Suppressor macrophage (primary cell): ENCODE measurements around the gene FOXO6.
A peak's percentile ranks its signal among the peaks of the same experiment; 100 is the strongest.

Experiments used
- DNase-seq, 4 experiments: peaks; one replicate each; pipeline ENCODE4 v3.0.0-alpha.2; 2020 to 2022

The FOXO6 gene

DNA sequence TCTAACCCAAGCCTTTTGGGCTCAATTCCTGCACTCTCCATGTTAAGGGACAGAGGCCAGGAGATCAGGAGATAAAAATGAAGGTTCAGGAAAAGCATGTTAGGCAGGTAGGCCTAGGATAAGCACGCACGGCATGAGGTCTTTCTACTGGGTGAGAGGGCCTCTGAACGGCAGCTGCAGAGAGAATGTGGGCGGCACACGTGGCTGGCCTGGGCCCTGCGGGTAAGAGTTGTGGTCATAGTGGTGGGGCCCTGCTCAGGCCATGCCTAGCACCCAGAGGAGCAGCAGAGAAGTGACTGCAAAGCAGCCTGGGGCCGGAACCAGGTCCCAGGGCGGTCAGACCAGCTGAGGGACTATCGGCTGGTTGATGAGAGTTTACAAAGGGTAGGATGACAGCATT lies 7.5 kb upstream of the FOXO6 start:
- peak in 1 of 4 experiments; percentile 26 for DNase-seq

DNA sequence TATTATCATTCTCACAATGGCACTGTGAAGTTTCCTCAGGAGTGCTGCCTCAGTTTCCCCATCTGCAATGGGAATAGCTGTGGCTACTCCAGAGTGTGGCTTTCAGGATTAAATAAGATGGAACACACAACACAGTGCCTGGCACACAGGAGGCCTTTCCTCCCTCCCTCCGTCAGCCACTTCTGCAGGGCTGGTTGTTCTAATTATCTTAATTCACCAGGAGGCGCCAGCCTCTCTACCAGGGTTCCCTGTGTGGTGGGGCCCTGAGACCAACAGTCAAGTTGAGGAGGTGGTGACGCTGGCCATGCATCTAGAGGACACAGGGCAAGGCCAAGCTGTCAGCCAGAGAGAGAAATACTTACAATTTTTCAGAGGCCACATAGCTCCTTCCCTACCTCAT lies 6.3 kb upstream of the FOXO6 start:
- DNase-seq = no peak

DNA sequence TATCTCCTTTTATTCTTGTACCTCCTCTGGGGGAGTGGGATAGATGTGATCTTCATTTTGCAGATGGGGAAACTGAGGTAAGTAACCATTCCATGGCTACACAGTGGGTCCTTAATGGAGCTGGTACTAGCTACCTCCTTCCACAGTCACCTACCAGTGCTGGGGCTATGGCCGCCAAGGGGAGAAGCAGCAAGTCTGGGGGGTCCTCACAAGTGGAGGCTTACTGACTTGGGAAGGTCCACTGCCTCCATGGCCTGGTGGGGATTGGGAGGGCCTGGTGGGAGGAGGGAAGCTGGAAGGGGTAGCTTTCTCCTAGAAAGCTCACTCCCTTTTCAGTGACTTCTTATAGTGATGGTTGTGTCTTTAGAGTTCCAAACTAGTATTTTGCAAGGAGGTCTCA lies 5.9 kb upstream of the FOXO6 start:
- DNase-seq = no peak

DNA sequence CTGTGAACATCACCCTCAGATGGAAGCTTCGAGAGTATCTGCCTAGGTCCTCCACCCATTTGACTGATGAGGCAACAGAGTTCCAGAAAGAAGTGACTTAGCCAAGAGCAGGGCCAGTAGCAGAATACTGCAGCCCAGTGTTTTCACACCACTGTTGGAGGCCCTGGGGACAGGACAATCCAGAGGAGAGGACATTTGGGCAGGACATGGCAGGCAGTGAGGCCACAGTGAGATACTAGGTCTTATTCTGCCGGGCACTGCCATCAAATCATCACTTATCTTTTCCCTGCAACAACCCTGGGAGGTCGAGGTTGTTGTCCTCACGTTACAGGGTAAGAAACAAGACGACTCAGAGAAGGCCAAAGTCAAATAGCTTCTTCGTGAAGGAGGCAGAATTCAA lies 5.5 kb upstream of the FOXO6 start:
- DNase-seq = no peak

DNA sequence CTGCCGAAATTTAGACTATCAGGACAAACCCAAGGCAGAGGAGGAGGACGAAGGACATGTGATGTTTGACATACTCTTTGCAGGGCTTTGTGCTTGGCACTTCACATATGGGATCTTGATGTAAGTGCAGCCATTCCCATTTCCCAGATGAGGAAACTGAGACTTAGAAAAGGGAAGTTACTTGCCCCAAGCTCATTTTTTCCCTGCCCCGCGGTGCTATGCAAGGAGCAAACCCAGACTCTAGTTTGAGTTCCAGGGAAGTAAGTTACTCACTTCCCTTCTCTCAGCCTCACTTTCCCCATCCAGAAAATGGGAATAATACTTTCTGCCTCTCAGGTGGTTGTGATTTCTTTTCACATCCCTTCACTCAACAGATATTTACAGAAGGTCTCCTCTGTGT lies 4.5 kb upstream of the FOXO6 start:
- no peak for DNase-seq

DNA sequence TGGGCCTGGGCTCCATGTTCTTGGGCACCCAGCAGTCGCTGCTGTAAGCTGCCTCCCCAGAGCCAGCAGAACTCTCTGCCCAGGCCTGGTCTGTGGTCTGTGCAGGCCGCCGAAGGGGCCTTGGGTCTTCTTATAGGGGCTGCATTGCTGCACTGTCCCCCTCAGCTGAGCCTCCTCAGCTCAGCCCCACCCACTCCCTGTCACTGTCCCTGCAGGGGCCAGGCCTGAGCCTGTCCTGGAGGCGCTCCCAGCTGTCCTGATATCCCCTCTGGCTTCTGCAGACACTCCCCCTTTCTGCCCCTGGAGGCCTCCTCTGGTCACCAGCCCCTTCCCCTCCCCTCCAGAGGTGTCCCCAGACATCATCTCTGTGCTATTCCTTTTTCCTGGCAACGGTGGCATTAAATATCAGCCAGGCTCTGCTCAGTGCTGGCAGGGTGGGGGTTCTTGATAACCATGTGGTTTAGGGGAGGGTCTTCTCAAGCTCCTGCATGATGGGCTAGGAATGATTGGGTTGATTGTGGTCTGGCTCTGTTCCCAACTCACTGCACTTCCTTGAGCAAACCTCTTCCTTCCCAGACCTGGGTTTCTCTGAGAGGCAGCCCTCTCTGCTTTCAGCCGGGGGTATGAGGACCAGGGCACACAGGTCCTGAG lies 3.7 kb upstream of the FOXO6 start:
- DNase-seq = no peak

DNA sequence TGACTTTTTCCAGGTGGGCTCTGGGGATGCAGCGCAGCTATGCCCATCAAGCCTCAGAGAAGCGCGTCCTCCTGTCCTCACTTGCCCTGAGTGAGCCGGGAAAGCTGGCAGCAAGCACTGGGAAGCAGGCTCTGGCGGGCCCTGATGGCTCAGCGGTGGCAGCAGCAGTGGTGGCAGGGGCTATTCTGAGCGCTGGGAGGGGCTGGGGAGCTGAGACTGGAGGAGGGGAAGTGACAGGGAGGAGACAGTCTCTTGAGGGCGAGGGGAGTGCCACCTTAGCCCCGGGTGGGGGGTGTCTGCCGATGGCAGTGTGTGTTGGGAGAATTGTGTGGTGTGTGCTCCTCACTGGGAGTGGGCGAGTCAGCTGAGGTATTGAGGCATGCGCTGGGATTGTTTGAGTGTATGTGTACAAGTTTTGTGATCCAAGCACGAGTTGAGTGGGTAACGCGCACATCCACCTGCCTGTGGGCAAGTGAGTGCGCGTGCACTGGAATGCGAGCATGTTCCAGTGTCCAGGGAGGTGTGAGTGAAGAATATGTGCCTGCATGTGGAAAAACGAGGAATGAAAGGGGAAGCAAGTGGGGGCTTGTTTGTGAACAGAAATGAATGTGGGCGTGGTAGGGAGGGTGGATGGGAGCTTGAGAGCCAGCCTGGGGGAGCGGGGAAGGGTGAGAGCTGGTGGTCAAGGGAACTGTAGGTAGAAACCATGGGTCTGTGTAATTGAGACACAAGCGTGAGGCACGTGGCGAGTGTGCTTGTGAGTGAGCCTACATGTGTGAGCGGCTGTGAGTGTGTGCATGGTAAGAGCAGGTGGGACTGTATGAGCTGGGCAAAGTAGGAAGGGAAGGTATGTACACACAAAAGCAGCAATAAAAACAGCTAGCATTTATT lies 2.9 kb upstream of the FOXO6 start:
- DNase-seq = peak in 1 of 4 experiments; percentile 19

DNA sequence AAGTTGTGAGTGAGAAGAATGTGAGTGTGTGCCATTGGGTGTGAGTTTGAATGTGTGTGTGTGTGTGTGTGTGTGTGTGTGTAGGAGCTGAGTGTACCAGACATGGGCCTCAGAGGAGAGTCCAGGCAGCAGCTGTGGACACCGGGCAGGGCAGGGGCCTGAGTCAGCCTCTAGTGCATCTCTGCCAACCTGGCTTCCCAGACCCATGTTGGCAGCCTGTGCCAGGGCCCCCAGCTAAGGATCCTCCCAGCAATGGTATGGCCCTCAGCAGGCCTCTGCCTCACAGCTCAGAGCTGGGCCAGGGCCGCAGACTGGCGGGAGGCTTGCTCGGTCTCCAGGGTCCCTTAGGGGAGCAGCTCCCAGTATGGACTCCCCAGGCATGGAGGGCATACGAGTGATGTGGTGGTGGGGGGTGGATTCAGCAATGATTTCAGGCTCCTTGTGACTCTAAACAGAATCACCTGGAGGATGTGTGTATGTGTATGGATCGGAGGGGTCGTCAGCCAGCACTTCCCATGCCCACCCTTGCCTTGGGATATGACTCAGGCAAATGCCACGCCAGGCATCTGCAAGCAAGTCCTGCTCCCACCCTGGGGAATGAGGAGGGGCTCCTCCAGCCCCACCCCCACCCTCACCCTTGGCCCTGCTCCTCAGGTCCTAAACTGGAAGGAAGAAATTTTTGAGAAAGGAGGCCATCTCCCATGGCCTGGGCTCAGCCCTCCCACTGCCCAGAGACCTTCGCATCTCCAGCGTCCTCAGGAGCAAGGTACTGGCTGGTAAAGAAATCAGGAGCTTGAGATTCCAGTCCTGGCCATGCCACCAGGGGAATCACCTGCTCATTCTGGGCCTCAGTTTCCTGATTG lies 1.8 kb upstream of the FOXO6 start:
- DNase-seq = no peak

DNA sequence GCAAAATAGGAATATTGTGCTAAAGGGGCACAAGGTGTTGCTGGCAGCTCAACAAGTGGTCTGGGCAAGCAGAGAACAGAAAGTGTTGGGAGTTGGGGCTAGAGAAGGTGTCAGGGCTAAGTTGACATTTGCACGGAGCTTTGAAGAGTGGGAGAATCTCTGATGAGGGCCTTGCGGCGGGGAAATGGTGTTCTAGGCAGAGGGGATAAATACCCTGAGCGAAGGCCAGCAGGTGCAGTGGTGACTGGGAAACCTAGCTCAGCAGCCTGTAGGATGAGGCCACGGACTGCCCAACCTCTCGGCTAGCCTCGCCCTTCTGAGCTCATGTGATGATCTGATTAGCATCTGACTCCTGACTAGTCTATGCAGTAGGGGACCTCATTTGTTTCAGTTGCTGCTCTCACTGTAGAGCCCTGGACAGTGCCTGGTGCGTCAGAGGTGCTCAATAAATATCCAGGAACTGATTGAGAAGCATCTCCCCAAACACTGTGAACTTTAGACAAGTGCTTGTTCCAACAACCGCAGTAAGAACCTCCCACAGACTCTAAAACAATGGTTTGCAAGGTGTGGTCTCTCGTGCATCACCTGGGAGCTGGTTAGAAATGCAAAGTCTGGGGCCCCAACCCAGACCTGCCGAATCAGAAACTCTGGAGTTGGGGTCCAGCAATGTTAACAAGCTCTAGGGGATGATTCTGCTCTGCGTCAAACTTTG lies 1.0 kb upstream of the FOXO6 start:
- DNase-seq = no peak

DNA sequence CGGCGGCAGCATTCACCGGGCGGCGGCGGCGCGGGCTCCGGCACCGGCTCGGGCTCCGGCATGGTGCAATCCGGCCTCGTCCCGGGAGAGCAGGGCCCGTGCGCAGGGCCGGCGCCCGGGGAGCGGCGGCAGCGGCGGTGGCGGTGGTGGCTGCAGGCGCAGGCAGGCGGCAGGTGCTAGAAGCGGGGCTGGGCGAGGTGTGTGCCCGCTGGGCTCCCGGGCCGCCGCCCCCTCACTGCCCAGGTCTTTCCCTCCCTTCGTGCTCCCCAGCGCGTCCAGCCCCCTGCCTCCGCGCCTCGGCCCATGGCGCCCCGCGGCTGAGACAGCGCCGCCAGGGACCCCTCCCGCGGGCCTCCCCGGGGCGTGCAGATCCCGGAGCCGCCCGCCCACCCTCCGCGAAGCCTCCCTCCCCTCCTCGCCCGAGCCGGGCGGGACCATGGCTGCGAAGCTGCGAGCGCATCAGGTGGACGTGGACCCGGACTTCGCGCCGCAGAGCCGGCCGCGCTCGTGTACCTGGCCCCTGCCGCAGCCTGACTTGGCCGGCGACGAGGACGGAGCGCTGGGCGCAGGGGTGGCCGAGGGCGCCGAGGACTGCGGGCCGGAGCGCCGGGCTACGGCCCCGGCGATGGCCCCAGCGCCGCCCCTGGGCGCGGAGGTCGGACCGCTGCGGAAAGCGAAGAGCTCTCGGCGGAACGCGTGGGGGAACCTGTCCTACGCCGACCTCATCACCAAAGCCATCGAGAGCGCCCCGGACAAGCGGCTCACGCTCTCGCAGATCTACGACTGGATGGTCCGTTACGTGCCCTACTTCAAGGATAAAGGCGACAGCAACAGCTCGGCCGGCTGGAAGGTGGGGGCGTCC lies 492 bp downstream of the FOXO6 start:
- DNase-seq = peak in 3 of 4 experiments; percentile 26 to 61 (median 49)

DNA sequence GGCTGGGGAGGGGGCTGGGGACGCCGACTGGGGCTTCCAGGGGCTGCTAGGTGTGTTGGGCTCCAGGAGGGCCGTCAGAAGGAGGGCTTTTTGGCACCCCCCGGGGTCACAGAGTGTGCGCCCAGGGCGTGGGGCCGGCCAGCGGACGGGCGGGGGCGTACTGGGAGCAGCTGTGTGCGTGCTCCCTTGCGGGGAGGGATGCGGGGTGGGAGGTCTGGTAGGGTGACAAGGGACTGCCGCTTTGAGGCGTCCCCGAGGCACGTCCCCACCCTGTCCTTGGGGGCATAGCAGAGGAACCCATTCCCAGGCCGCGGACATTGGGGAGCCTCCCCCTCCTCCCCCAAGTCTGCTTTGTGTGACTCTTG lies 1.1 kb downstream of the FOXO6 start:
- no peak for DNase-seq

DNA sequence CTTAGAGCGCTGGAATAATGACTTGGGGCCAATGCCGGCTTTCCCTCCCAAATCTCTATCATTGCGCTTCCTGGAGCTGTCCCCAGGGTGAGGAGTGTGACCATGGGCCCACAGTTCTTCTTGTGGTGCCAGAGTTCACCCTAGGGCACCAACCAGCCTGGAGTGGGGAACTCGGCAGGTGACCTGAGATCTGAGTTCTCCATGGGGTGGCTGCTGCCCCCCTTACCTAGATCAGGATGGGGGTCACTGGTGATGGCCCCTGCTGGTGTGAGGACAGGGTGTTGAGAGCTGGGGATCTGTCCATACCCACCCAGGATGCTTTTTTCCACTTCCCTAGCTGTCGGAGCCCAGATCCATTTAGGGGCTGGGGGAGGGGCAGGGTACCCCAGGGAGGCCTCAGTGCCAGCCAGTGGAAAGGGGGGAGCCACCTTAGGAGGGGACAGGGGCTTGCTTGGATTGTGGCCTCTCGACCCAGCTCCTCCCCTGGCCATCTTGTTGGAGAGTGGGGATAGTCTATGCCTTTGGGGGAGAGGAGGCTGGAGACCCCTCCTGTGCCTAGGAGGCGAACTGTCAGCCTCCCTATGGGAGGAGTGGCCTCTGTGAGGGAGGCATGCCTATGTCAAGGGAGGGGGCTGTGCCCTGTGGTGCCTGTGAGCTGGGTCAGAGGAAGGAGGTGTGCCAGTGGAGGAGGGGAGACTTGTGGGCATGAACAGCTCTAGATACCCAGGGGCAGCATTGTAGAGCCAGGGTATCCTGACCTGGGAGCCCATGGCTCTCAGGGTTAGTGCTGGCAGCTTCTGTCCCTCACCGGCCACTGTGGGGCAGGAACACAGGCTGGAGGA lies 1.7 kb downstream of the FOXO6 start:
- DNase-seq = no peak

DNA sequence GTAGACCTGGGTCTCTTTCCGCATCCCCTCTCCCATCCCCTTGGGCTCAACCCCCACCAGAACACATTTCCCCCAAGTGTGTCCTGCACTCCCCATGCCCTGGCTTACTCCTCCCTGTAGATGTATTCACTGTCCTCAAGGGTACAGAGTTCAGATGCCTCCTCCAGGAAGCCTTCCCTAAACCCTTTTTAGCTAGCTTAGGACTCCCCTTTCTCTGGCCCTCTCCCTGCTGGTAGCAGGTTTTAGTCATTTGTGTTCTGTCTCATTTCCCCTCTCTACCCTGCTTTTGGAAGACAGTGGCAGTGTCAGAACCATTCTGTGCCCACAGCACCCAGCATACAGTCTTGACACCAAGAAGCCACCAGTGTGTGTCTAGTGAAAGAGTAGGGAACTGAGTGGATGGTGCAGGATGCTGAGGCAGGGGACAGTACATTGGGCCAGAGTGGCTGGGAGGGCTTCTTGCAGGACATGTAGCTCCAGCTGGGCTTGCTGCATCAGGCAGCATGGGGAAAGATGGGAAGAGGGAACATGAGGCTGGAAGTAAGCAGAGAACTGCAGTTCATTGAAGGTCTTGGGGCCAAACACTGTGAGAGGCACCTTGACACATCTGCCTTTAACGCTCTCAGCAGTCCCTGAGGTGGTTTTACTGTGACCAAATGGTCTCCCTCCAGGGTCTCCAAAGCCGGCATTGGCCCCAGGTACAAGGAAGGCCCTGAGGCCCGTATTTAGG lies 2.5 kb downstream of the FOXO6 start:
- DNase-seq = no peak

DNA sequence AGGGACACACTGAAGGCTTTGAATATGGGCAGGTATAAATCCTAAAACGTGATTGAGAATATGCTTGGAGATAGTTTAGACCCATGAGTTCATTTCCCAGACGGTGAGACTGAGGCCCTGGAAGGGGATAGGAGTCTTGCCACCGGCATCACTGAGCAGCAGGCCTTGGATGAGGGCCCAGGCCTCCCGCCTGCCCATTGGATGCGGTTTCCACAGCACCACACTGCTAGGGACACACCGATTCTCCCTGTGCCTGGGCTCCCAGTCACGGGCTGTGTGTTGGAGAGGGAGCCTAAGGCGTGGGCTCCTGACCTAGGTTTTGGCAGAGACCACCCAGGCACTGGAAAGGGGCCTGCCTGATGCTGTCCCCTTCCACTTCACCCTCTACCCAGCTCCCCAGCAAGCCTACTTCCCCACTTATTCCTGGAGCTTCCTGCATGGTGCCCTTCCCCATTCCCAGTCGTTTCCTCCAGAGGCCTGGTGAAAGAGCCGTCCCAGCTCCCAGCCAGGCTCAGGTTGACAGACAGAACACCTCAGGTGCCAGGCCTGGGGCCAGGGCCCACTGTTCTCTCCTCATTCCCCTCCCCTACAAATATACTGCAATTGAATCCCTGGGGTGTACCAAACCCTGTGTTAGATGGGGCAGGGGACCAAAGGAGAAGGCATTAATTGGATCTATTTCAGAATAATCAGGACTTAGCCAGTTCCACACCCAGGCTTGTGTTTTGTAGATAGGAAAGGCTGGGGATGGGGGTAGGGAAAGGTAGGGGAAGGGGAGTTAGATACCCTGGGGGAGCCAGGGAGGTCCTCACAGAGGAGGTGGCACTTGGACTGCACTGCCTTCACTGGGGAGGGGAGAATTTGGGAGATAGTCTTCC lies 3.4 kb downstream of the FOXO6 start:
- DNase-seq = no peak

DNA sequence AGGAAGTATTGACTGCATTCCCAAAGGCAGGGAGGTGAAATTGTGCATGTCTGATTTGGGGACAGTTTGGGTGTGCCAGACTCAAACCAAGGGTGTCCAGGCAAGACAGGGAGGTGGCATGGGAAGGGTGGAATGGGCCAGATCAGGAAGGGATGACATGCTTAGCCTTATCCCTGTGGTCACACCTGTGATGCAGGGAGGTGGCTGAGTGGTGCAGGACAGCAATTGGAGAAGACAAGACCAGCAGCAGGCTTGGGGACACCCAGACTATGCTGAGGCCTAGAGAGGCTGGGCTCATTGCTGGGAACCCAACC lies 4.0 kb downstream of the FOXO6 start:
- DNase-seq = no peak

DNA sequence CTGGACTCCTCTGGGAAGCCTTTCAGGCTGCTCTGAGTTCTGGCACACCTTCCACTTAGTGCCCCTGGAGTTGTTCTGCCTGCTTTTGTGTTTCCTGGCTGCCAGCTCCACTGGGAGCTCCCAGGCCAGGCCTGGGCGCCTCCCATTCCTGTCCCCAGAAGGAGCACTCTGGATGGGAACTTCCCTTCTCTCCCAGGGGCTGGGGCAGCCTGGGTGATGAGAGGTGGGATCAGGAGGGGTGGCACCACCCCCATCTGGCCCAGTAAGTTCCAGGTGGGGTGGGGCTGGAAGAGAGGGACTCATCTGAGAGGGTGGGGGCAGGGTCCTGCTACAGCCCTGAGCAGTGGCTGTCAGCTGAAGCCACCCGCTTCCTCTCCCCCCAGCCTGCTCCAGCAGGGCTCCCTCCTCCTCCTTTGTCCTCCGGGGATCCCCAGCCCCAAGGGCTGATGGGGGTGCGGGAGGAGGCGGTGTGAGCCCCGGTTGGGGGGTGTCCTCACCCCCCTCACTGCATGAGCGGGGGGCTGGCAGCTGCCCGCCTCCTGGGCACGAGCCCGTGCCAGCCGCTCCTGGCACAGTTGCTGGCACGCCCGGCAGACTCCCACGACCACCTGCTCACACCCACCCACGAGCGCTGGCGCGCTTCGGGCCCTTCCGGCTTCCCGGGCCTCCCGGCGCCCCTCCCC lies 4.7 kb downstream of the FOXO6 start:
- no peak for DNase-seq

DNA sequence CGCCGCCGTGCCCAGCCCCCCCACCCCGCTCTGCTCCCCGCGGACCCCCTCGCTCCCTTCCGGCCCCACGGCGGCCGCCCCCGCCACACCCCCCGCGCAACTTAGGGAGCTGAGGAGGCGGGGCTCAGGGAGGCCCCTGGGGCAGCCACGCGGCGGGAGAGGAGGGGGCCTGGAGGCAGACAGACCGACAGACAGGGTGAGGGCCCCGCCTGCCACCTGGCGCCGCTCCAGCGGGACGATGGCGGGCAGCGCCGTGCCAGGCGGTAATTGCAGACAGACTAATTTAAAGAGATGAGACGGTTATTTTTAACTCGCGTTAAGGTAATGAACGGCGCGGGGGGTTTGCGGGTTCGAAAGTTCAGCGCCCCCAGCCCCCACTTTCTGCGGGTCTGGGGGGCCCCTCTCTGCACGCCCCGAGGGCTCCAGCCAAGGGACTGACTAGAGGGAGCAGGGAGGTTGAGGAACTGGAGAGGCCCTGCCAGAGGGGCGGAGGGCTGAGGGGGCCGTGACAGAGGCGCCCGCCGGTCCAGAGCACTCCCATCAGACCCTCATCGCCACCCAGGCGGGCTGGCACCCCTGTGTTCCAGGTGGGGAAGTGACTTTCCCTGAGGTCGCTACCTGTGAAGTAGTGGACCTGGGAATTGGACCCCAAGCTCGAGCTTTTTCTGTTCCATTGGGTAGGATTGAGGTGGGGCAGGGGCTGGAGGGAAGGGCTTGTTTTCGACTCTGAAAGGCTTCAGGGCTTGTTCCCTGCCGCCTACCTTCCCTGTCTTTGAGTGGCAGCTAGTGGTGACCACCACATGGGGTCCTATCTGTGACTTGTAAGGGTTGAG lies 5.4 kb downstream of the FOXO6 start:
- no peak for DNase-seq

DNA sequence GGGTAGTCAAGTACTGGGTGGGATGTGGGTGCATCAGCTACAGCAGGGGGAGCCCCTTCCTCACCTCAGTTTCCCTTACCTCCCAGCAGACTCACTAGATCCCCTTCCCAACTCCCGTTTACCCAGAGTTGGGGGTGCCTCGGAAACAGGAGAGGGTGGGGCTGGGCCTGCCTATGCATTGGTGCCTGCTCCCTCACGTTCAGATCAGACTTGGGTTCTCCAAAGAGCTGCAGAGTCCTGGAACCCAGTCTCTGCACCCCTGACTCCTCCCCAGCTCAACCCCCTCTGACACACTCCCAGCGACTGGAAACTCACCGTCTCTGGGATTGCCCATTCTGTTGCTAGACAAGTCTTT lies 6.0 kb downstream of the FOXO6 start:
- no peak for DNase-seq
